GM21390 (cell line): Measurements from ENCODE around the gene SPATA9.
"Not testable (repeated sequence)": the region's sequence is repeated elsewhere in the genome, so short reads cannot be mapped to it uniquely, and the experiment has no call there.

Experiments used
- ATAC-seq: cut with Tn5 transposase; IDR thresholded peaks from one replicate; pipeline ENCODE4 v1.9.1; 2021; ENCODE audit not compliant: unreplicated experiment

Gene SPATA9

DNA sequence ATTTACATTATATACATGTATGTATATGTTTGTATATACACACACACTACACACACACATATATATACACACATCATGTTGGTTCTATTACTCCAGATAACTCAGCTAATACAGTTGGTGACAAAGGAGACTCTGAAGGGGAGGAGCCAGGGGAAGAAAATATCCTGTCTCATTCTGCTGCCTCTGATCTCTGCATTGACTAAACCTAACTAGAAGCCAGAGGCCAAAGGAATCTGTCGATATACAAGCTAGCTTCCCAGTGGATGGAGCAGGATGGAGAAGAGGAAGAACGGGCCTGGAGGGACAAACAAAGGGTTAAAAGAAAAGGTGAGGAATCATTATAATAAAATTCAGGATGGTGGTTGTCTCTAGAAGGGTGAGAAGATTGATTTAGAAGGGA is 34.6 kb upstream of the SPATA9 start:
- no peak for ATAC-seq

DNA sequence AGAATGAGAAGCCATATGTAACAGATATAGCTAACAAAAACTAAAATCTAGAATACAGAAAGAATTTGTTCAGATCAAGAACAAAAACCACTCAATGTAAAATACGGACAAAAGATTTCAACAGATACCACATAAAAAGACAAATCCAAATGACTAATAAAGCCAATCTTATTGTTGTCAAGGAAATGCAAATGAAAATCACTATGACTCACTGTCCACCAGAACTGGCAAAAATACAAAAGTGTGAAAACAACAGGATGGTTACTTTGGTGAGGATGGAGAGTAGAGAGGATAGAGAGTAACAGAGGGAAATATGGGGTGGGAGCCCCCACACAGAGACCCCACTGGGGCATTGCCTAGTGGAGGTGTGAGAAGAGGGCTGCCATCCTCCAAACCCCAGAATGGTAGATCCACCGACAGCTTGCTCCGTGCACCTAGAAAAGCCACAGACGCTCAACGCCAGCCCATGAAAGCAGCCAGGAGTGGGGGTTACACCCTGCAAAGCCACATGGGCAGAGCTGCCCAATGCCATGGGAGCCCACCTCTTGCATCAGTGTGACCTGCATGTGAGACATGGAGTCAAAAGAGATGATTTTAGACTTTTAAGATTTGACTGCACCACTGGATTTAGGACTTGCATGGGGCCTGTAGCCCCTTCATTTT is 33.1 kb upstream of the SPATA9 start:
- no peak for ATAC-seq

DNA sequence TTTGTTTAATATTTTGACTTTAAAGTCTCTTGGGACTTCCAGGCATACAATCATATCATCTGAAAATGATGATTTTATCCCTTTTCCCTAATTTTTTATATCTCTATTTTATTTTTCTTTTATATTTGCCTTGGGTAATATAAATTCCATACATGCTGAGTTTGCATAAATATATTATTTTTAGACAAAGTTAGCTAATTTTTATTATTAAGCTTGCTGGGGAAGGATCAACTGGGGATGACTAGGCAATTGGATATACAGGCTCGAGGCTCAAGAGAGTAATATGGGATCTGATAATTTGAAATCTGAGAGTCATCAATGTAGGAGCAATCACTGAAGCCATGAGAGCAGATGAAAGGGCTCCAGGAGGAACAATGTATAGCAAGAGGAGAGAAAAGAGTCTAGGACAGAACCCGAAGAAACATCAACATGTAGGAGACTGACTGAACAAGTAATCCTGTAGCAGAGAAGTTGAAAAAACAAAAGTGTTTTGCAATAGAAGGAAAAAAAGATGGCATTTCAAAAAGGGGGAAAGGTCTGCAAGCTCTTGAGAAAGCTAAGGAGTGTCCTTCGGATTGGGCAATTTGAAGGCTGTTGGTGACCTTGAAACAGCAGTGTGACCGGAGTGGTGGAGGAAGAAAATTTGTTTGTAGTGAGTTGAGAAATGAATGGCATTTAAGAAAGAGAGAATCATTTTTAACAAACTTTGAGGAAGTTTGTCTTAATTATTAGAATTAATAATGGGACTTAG is 31.3 kb upstream of the SPATA9 start:
- no peak for ATAC-seq

DNA sequence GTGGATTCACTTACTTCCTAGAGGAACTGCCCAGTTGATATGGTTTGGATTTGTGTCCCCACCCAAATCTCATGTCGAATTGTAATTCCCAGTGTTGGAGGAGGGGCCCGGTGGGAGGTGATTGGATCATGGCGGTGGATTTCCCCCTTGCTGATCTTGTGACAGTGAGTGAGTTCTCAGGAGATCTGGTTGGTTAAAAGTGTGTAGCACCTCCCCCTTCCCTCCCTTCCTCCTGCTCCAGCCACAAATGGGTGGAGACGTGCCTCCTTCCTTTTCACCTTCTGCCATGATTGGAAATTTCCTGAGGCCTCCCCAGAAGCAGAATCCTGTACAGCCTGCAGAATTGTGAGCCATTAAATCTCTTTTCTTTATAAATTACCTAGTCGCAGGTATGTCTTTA is 30.5 kb upstream of the SPATA9 start:
- ATAC-seq = not testable (repeated sequence)

DNA sequence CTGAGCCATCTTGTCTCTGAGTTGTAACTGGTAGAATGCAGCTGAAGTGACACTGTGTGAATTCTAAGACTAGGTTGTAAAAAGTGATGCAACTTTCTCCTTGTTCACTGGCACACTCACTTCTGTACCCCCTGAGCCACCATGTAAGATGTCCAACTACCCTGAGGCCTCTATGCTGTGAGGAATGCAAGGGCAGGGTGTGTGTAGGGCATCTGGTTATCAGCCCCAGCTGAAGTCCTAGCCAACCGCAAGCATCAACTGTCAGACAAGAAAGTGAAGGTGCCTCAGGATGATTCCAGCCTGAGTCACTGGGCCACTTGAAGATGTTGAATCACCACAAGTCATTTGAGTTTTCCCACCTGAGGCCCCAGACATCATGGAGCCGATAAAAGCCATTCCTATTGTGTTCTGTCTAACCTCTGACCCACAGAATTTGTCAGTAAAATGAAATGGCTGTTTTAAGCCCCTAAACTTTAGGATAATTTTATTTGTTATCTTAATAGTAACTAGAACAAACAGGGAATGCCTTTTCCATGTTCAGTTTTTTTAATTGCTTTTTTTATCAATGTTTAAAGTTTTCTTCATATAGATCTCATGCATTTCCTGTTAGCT is 29.7 kb upstream of the SPATA9 start:
- ATAC-seq = no peak

DNA sequence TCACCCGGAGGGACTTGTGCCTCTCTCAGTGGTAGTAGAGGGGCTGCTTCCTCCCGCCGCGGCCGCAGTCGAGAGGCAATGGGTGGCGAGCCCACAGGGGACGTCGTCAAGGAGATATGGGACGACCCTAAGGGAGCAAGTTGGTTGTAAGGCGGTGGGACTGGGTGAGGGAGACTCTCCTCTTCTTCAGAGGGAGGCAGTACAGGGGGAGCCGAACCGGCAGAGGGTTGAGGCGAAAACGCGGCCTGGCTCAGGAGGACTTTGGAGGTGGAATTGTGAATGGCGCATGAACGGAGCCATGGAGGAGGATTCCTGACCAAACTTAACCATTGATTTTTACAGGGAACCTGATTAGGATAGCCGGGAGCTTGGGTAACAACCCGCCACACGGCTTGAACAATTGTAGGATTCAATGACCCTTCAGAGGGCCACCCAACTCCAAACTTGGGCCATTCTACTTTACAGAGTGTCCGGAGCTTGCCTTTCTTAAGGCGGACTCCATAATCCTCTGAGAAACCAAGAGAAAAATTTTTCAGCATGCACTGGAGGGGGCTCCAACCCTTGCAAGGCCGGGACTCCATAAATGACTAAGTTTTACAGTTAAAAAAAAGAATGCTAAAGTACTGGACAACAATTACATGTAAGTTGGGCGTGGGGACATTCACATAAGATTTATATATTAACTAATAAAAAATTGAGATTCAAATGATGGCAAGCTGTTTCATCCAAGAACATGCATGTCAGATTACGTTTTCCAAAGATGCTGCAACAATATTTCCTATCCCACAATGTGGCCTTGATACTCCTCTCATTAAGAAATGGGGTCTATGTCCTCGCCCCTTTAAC is 28.9 kb upstream of the SPATA9 start:
- no peak for ATAC-seq

DNA sequence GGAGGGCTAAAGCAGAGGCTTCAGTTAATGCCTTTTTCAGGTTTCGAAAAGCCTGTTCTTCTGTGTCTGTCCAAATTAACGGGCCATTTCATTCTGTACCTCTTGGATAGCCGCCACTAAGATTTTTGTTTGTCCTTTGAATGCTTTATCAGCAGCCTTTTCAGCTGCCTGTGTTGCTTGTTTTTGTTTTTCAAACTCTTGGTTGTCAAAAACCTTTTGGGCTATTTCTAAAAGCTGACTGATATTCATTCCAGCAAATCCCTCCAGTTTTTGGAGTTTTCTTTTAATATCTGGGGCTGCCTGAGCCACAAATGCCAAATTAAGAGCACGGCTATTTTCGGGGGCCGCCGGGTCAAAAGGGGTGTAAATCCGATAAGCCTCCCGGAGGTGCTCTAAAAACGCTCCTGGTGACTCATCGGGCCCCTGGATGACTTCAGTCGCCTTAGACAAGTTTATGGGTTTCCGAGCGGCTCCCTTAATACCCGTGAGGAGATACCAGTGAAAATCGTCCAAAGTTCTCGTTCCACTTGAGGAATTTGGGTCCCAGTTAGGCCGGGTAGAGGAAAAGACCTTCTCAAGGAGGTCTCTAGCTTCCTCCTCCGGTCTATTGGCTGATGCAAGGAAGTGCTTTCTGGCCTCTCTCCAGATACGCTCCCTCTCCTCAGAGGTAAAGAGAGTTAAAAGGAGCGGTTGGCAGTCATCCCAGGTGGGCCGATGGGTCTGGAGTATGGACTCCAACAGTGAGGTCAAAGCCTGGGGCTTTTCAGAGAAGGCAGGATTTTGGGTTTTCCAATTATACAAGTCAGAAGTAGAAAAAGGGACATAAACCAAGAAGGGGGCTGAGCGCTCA is 28.1 kb upstream of the SPATA9 start:
- ATAC-seq = not testable (repeated sequence)

DNA sequence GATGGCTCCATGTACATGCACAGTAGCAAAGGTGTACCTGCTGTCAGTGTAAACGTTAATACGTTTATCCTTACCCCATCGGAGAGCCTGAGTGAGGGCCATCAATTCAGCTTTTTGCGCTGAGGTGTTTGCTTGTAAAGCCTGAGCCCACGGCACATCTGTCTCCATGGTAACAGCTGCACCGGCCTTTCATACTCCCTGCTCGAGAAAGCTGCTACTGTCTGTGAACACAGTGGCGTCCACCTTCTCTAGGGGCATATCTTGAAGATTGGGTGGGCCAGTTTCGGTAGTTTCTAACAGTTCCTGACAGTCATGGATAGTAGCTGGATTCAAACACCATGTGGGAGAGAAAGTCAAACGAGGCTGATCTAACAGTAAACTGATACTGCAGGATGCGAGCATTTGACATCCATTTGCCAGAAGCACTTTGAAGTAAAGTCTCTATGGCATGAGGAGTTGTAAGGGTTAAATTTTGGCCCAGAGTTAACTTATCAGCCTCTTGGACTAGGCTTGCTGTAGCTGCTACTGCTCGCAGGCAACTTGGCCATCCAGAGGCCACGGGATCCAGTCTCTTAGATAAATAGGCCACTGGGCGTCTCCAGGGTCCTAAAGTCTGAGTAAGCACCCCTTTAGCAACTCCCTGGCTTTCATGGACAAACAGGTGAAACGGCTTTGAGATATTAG is 27.3 kb upstream of the SPATA9 start:
- no peak for ATAC-seq

DNA sequence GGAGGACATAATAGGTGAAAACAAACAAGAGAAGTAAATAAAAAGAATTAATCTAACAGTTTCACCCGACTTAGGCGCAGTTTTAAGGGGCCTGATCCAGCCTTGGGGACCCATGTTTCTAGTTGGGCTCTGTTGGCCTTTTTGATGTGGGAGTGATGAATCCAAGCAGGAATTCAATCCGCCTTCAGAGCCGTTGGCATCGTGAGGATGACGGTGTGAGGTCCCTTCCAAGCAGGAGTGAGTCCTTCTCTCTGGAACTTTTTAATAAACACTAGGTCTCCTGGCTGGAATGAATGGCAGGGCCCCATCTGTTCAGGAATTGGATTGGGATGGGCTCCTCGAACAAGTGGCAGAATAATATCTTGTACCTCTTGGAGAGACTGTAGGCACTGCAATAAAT is 26.1 kb upstream of the SPATA9 start:
- no peak for ATAC-seq

DNA sequence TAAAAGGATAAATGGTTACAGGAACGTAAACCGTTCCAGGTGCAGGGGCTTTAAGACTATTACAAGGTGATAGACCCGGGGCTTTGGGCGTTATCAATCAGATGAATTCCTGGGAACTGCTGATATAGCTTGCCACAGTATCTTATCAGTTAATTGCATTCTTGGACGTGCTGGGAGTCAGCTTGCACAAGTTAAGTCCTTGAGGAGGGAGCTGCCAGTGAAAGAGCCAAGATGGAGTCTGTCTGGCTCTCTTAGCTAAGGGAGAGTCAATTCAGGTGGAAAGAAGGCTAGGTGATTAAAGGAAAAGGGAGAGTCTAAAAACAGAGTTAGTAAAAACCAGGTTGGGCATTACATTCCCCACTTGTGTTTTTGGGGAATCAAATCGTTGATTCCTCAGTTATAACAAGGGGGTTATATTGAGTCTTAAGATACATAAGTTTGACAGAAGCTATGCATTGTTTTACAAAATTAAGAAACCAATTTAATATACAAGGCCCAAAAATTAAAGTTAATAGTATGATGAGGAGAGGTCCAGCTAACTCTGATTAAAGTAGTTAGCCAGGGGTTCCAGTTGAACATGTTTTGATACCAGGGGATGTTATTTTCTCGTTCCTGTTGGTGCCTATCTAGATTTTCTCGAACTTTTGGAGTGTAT is 24.9 kb upstream of the SPATA9 start:
- ATAC-seq = not testable (repeated sequence)

DNA sequence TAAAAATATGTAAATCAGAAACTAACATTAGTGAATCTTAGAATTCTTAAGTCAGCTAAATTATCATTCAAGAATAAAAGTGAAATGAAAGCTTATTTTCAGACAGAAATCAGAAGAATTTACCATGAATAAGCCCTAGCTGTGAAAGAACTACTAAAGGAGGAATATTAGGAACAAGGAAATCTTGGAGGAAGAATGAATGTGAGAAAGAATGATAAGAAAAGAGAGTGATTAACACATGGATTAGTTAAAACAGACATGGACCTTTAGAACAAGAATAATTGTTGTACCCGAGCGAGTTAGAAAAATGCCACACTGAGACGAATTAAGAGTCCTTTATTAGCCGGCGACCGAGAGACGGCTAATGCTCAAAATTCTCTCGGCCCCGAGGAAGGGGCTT is 24.3 kb upstream of the SPATA9 start:
- ATAC-seq = no peak

DNA sequence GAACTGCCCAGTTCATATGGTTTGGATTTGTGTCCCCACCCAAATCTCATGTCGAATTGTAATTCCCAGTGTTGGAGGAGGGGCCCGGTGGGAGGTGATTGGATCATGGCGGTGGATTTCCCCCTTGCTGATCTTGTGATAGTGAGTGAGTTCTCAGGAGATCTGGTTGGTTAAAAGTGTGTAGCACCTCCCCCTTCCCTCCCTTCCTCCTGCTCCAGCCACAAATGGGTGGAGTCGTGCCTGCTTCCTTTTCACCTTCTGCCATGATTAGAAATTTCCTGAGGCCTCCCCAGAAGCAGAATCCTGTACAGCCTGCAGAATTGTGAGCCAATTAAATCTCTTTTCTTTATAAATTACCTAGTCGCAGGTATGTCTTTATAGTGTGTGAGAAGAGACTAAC is 23.4 kb upstream of the SPATA9 start:
- ATAC-seq = not testable (repeated sequence)

DNA sequence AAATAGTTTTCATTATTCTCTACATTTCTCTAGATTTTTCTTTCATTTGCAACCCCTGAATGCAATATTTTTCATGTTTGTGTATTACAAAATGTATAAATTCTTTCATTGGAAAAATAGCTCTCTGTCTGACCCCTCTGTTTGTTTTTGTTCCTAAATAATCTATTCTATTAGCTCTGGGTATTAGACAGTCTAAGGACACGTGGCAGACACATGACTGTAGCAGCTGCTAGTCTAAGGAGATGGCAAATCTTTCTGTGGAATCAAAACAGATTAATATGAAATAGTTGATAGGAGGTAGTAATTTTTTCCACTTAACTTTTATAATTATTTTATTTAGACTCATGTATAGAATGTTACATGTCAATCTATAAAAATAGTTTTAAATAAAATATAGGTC is 21.4 kb upstream of the SPATA9 start:
- ATAC-seq = no peak

DNA sequence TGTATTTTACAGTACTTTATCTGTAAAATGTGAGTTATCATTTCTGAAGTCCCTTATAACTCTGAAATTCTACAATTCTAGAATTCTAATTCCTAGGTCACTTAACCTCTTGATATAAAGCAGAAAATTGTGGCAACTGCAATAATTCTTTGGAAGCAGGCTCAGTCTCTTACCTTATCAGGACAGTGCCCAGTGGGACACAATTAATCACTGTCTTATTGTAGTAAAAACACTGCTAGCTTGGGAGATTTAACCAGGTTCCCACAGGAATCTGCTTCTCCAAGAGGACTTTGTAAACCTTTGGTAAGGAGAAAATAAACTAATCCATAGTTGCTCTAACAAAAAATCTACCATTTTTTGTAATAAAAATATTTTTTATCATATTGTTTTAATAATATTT is 18.3 kb upstream of the SPATA9 start:
- ATAC-seq = no peak

DNA sequence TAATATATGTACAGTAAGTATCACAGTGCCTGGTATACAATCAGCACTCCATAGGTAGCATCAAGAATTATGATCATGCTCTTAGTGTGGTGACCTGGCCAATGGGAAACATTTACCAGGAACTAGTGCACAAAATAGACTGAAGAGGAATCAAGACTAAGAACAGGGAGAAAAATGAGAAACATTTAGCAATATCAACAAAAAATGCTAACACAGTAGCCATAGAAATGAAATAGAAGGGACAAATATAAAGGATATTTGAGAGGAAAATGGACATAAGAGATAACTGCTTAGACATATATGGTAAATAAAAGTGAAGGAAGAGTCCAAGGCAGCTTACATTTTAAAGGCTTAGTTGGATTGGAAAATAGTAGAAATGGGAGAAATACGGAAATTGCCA is 16.5 kb upstream of the SPATA9 start:
- ATAC-seq = no peak

DNA sequence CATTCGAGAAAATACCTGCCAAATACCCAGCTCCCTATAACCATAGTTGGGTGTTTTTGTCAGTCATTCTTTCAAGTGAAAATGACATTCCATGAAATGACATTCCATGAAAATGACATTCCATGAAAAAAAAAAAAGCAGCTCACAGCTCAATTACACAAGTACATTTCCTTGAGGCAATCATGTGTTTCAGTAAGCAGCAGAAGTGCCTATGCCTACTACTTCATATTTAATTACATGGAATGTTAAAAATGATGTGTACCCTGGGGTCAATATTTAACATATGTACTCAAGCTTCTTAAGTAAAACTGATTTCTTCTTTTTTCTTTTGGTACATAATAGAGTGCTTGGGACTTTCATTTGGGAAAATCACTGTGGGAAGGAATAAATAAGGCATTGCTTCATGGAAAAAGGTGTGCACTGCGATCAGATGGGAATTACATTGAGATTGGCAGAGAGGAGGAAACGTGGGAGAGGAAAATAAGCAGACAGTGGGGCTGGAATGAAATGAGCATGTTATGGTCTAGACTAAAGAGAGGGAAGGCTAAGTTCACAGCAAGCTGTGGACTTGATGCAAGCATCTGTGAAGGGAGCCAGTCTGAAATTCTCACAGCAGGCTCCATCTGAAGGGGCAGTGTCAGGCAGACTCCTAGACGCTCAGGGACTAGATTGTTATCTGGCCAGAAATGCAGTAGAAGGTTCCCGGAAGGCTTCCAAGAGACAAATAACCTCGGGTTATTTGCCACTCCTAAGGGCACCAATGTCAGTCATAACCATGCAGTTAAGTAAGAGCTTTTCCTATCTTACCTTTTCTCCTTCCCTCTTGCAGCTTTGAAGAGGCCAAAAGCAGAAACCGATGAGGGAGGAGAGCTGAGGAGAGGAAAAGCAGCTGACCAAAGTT is 15.2 kb upstream of the SPATA9 start:
- no peak for ATAC-seq

DNA sequence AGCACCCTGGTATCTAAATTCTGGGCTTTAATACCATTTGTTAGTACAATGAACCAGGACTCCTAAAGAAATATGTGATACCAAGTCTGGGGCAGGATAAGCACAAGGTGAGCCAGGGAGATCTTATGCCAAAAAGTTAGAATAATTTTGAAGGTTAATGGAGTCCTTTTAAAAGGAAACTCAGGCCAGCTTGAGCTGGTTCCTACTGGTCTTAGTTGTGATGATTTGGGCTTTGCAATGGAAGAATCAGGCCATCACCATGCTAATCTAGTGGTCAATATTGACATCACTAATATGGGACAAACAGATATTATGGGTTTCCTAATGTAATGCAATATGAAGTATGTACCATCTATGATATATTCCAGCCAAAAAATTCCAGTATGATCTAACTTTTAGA is 7.5 kb upstream of the SPATA9 start:
- no peak for ATAC-seq

DNA sequence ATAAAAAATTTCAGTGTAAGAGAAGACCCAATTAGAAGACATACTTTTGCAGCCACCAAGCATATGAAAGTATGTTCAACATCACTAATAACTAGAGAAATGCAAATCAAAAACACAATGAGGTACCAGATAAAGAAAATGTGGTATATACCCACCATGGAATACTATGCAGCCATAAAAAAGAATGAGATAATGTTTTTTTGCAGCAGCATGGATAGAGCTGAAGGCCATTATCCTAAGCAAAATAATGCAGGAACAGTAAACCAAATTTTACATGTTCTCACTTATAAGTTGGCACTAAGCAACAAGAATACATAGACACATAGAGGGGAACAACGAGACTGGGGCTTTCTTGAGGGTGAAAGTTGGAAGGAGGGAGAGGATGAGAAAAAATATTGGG is 6.9 kb upstream of the SPATA9 start:
- ATAC-seq = no peak
